Amniotic stem cell (primary cell): ENCODE results near the gene CENATAC.
"Not testable (repeated sequence)": the region's sequence is repeated elsewhere in the genome, so short reads cannot be mapped to it uniquely, and the experiment has no call there.

Experiments
- DNase-seq: peaks from one replicate; lab custom pipeline; 2025; lab: John Stamatoyannopoulos, UW

Gene CENATAC

DNA sequence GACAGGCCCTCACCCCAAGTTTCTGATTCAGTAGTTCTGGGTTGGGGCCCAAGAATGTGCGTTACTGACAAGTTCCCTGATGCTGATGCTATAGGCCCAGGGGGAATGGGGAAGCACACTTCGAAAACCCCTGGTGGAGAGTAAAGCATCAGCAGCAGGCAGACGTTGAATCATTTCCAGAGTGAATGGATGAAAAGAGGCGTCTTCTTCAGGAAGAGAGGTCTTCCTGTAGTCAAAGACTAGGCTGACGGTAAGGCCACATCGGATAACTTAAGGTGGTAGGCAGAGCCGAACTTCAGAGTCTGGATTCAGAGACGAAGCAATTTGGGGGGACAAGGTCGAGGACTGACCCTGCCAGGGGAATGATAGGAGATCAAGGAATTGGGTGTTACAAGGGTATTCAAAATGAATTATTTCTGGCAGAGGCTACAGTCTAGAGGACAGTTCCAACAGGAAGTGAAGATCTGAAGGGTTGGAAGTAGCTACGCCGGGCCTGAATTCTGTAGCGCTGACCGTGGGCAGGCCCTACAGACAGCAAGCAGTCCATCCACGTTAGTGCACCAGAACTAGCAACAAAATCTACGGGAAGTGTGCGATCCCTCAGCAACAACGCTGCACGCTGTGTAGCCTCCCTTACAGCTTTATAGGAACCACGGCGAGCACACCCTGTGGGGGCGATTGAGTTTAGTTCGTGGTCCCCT is 862 bp upstream of the CENATAC start:
- no peak for DNase-seq

DNA sequence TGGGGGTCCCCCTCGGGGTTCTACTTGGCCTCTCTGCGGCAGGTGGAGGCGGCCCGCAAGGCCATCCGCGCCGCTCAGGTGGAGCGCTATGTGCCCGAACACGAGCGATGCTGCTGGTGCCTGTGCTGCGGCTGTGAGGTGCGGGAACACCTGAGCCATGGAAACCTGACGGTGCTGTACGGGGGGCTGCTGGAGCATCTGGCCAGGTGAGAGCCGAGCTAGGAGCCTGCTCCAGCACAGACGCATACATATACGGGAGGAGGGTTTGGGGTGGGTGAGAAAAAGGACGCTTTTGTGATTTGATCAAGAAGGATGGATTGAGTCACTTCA is 415 bp downstream of the CENATAC start:
- no peak for DNase-seq

DNA sequence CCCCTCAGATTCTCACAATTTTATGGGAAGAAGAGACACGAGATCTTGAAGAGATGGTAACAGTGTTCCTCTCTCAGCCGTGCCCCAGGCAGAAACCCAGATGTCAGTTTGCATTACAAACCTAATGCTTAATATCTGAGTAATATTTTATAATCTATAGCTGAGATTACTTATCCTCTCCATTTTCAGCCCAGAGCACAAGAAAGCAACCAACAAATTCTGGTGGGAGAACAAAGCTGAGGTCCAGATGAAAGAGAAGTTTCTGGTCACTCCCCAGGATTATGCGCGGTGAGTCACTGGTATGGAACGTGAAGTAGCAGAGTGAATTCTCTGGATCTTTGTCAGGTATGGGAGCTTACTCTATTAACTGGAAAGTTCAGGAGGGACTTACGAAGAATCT is 884 bp downstream of the CENATAC start:
- no peak for DNase-seq

DNA sequence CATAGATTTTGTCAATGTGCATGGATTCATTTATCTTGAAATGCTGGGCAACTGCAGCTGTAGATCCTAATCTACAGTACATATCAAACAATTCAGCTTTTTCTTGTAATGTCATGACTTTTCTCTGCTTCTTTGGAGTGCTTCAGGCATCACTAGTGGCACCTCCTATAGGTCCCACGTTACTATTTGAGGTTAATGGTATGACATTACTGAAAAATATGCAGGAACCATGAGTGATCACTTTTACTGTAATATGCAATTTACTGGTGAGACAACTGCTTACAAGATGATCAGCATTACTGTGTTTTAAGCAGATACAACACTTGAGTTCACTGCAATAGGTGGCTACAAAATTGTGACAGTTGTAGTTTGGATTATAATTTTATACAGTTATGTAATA is 3.0 kb downstream of the CENATAC start:
- DNase-seq, result no peak

DNA sequence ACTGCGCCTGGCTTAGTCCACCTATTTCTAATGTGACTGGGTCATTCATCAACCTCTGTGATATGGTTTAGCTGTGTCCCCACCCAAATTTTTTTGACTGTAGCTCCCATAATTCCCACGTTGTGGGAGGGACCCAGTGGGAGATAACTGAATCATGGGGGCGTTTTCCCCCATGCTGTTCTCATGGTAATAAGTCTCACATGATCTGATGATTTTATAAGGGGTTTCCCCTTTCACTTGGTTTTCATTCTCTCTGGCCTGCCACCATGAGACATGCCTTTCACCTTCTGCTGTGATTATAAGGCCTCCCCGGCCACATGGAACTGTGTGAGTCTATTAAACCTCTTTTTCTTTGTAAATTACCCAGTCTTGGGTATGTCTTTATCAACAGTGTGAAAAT is 8.7 kb downstream of the CENATAC start:
- DNase-seq, result no peak

DNA sequence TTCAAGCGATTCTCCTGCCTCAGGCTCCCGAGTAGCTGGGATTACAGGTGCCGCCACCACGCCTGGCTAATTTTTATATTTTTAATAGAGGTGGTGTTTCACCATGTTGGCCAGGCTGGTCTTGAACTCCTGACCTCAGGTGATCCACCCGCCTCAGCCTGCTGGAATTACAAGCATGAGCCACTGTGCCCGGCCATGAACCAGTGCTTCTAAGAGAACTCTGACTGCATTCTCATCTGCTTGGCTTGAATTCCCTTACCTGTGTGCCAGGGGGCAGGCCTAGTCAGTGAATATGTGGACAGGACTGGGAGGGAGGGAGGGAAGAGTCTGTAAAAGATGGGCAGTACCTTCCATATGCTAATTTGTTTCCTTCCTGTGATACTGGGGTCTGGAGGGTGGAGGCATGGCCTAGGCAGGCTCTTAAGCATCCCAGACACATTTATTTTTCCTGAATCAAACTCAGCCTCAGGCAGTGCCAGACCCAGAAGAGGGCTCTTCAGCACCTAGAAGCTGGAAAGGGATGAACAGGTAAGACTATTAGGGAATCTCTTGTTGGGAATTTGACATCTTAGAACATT is 13.6 kb downstream of the CENATAC start:
- no peak for DNase-seq

DNA sequence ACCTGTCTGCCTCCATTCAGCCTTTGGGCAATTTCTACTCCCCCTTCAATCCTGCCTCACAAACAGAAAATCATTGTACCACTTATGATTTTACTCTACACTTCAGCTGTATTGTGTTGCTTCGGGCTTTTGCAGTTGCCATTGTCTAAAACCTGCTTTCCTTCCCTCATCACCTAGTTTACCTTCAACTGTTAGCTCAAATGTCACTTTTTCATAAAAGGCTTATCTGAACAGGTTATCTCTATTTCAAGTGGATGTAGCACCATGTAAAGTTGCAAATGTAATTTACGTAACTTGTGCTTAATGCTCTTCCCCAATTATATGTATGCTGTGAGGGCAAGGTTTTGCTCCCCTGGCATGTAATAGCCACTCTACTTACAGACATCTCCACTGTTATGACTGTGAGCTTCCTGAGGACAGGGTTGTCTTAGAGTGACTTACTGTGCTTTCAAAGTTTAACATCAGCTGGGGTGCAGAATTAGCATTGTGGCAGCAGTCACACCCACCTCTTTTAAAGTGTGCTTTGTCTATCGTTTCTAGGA is 14.8 kb downstream of the CENATAC start:
- DNase-seq, result no peak

DNA sequence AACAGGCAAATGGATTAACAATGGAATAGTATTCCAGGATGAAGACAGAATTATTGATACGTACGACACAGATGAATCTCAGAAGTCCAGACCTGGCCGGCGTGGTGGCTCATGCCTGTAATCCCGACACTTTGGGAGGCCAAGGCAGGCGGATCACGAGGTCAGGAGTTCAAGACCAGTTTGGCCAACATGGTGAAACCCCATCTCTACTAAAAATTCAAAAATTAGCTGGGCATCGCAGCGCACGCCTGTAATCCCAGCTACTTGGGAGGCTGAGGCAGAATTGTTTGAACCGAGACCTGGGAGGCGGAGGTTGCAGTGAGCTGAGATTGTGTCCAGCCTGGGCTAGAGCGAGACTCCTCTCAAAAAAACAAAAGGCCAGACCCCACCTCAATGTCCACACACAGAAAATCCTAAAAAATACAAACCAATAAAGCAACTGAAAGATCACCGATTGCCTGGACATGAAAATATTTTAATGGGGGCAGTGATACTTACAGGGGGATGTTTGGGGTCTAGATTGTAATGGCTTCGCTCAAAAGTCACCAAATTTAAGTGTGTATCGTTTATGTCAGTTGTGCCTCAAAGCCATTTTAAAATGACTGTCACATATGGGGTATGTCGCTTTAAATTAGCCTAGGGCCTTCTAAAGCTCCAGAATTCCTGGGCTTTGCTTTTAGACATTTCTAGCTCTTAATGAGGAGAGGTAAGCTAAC is 16.4 kb downstream of the CENATAC start:
- no peak for DNase-seq

DNA sequence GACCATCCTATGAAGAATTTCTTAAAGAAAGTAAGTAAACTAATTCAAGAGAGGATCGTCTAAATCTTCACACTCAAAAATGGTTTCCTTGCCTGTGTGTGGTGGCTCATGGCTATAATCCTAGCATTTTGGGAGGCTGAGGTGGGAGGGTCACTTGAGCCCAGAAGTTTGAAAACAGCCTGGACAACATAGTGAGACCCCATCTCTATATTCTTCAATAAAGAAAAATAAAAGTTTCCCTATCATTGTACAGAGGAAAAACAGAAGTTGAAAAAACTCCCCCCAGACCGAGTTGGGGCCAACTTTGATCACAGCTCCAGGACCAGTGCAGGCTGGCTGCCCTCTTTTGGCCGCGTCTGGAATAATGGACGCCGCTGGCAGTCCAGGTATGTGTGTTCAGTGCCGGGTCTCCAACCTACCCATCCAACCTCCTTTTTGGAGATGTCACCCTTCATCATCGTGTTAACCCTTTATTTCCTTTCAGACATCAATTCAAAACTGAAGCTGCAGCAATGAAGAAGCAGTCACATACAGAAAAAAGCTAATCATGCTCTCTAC is 17.2 kb downstream of the CENATAC start:
- DNase-seq, result no peak

DNA sequence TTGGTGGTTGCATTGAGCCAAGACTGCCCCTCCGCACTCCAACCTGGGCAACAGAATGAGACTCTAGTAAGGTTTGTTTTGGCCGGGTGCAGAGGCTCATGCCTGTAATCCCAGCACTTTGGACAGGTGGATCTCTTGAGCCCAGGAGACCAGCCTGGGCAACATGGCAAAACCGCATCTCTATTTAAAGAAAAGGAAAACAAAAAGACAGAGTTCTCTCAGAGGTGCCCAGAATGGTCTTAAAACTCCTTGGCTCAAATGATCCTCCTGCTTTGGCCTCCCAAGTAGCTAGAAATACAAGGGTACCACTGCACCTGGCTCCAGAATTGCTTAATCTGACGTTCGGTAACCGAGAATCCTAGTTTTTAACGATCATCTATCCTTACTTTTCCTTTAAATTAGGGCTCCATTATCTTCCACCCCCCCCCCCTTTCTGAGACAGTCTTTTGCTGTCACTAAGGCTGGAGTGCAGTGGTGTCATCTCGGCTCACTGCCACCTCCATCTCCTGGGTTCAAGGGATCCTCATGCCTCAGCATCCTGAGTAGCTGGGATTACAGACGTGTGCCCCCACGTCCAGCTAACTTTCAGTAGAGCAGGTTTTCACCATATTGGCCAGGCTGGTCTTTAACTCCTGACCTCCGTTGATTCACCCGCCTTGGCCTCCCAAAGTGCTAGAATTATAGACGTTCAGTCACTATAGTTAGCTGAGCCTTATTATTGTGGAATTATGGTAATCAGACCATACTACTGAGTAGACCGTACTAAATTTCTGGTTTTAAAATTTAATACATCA is 18.5 kb downstream of the CENATAC start:
- no peak for DNase-seq

DNA sequence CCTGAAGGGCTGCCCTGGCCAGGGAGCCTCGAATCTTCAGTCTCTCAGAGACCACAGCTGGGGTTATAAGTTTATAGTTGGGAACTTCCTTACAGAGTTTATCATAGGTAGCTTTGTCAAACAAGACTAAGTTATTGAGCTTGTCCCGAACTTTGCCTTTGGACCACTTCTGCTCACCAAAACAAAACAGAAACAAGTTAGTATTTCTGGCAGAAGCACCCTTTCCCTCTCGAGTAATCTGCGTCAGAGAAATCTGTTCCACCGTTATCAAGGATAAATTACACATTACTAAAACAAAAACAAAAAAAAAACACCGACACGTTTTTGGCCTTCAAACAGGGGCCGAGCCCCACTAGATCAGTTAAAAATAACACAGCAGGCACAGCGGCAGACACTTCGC is 19.4 kb downstream of the CENATAC start:
- DNase-seq, result not testable (repeated sequence)

DNA sequence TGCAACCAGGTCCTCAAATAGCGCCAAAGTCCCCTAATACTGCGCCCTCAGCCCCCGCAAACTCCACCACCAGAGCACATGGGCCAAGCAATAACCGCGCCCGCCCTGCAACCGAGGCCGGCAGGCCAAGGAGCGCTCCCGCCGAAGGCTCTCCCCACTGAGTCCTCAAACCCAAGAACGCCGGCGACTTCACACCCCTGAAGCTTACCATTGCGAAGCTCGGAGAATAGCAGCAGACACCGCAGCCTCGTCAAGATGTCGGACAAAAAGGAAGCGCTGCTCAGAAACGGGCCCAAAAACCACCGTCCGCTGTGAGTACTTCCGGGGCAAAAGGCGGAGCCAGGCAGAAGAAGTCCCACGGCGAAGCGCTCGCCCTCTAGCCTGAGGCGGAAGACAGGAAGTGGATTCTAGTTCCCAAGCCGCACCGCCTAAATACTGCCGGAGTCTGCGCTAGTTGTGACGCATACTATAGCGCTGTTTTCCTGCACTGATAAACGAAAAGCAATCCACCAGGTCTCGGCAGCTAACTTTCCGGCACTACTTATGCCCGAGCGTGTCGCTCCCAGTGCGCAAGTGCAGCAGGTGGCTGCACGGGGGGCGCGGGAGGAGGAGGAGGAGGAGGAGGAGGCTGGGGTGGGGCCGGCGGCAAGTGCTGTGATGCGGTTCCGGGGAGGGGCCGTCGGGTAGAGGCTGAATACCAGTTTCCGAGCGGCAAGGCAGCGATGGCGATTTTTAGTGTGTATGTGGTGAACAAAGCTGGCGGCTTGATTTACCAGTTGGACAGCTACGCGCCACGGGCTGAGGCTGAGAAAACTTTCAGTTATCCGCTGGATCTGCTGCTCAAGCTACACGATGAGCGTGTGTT is 20.4 kb downstream of the CENATAC start, which contains the start of the genes RPS25 and TRAPPC4:
RPS25 (minus strand) TSS at position 270 of the 865 bp plus-strand sequence; CDS start at position 211, 59 bp downstream.
TRAPPC4 (plus strand) TSS at position 693 of the 865 bp plus-strand sequence; CDS start at position 723, 30 bp downstream.
- DNase-seq, result peak; percentile 94

DNA sequence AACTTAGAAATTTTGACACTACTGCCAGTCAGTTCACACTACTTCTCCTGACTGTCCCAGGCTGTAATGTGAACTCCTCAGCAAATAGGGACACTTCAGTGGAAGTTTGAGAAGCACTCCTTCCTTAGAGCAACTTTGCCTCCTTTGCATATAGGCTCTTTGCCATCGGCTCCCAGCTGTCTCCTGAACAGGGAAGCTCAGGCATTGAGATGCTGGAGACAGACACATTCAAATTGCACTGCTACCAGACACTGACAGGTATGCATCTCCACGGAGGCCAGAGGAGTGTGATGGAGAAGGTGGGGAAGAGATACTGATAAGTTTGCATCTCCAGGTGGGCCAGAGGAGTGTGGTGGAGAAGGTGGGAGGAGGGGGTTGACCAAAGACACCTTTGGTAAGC is 22.1 kb downstream of the CENATAC start:
- no peak for DNase-seq

DNA sequence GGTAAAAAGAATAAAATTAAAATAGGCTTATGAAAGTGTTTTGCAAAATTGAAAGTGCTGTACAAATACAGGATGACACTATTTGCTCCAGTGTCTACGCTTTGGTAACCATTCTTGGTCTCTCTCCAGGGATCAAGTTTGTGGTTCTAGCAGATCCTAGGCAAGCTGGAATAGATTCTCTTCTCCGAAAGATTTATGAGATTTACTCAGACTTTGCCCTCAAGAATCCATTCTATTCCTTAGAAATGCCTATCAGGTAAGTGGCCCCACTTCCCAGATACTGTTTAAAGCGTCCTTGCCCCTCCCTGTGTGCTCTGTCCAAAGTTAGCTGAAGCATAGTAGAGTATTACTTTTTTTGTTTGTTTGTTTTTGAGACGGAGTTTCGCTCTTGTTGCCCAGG is 23.7 kb downstream of the CENATAC start:
- no peak for DNase-seq

DNA sequence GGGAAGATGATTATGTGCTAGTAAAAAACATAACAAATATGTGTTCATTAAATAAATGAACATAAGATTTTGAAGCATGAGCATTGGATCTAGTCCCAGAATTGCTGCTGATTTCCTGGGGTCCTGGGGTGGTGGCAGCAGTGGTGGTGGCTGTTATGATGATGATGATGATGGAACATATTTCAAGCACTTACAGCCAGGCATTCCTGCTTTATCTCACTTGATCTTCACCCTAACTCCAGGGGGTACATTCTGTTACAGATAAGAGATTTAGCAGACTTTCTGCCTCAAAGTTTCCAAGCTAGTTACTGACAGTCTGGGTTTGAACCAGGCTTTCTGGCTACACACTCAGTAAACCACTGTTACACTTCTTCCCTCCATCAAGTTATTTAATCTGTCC is 25.8 kb downstream of the CENATAC start:
- no peak for DNase-seq

DNA sequence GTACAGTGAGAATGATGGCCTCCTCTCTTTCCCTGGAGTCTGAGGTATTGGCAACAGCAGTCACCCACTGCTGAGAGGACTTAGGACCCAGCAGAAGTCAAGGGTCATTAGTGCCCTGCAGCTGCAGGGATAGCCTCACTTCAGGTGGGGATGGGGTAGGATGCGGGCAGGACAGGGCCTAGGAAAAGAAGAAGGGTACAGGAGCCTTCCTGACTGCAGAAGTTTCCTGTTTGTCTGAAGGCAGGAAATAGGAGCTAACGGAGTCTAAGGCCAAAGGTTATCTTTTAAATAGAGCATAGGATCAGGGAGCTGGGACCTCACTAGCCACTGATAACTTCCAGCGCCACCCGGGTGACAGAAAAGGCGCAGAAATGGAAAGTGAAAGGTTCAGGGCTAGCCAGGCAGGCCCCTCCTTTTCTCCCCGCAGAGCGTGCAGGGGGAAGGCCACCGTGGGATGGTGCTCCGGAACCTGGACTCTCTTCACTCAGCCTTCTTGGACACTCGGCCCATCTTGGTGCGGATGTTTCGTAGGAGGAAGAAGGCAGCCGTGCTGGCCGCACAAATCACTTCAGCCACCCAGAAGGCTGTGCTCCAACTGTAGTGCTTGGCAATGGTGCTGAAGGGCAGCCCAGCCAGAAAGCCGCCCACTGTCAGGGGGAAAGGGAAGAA is 26.6 kb downstream of the CENATAC start:
- DNase-seq, result no peak

DNA sequence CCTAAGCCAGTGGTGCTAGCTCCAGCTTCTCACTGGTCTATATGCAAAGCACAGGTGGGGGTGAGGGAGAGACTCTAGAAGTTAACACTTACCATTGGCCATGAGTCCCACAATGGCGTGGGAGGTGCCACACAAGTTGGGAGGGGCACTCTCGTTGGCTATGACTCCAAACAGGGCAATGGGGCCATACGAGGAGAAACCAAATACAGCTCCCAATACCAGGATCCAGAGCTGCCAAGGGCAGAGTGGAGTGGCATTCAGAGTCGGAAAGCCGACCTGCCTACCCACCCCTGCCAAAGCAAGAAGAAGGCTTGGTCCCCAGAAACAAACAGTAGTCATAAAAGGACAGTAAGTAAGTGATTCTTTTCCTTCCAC is 27.1 kb downstream of the CENATAC start:
- no peak for DNase-seq

DNA sequence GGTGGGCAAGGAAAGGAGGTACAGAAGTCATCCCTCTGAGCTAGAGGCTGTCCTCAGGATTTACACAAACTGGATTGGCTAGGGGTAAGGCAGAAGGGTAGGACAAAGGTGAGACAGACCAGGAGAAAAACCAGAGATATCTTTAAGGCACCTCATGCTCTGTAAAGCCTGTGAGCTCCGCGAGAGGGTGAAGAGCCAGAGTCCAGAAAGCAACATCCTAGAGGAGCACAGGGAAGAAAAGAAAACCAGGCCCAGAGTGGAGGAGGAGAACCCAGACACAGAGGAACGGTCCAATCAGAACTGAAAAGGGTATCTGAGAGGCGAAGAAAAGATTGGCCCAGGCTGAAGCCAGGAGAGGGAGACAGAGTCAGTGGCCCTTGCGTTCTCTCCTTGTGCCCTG is 27.6 kb downstream of the CENATAC start:
- no peak for DNase-seq

DNA sequence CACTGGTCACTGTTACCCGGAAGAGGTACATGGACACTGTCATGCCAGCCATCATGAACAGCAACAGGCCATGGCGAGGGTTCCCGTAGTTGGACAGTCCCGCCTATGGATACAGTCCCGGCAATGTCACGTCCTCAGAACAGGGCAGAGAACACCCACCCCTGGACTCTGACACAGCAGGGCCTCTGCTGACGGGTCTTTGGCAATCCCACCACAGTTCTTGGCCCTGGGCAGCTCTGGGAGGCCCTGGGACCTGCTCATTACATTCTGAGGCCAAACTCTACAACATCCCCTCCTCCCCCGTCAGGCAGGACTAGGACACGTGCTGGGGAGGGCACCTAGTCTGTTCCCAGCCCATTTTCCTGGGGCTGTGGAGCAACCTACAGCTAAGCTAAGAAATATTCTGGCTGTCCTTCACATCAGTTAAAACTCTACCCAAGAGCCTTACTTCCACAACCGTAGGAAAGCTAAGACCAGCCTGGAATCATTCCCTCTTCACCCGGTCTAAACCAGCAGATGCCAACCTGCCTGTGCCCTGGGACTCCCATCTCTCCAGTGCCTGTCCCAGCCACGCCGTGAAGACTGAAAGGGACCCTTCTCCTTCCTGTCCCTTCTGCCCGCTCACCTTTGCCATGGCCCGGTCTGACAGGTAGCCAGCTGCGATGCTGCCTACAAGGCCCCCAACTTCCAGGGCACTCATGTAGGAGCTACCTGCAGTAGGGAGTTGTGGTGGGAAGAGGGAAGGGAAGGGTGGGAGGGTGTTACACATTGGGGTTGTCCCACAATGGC is 28.2 kb downstream of the CENATAC start:
- DNase-seq, result no peak

DNA sequence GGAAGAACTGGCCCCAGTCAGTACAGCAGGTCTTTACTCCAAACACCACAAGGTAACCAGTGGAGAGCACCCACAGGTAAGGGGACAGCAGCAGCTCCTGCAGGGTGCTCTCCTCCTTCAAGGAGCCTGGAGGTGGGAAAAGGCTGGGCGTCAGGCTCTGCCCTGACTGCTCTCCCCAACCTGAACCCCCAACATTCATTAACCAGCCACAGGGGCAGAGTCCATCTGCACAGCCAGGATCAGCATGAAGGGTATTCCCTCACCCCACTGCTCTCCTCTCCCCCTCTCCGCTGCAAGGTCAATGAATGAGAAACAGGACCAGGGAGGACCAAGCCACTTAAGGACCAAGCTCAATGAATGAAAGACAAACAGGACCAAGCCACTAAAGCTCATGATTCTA is 29.0 kb downstream of the CENATAC start:
- DNase-seq, result no peak
